Epithelial cell of esophagus (primary cell): ENCODE results near the gene HRH4.

ENCODE experiments used
- DNase-seq: peaks from one replicate; pipeline ENCODE4 v3.0.0; 2010; ENCODE audit warnings: low read depth
- H3K4me3 ChIP-seq: 2 replicates; pipeline ENCODE4 v1.5.1; 2011; ENCODE audit warnings: mild to moderate bottlenecking, low read length, control low read depth
- TF ChIP-seq, protein P1 (sequence below): IDR thresholded peaks from 2 replicates; pipeline ENCODE4 v1.5.1; 2011; ENCODE audit warnings: low read depth, mild to moderate bottlenecking, low read length, control low read depth, inconsistent platforms; ENCODE audit not compliant: insufficient read depth; ENCODE audit errors: missing control alignments

HRH4 gene, protein sequence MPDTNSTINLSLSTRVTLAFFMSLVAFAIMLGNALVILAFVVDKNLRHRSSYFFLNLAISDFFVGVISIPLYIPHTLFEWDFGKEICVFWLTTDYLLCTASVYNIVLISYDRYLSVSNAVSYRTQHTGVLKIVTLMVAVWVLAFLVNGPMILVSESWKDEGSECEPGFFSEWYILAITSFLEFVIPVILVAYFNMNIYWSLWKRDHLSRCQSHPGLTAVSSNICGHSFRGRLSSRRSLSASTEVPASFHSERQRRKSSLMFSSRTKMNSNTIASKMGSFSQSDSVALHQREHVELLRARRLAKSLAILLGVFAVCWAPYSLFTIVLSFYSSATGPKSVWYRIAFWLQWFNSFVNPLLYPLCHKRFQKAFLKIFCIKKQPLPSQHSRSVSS

GRCh38 chr18:24460388-24460787, at the start of gene HRH4:
TSS of gene HRH4 (plus strand) at chr18:24460637. CDS start at chr18:24460729, 92 bp downstream.
- TF ChIP-seq, protein P1, sequence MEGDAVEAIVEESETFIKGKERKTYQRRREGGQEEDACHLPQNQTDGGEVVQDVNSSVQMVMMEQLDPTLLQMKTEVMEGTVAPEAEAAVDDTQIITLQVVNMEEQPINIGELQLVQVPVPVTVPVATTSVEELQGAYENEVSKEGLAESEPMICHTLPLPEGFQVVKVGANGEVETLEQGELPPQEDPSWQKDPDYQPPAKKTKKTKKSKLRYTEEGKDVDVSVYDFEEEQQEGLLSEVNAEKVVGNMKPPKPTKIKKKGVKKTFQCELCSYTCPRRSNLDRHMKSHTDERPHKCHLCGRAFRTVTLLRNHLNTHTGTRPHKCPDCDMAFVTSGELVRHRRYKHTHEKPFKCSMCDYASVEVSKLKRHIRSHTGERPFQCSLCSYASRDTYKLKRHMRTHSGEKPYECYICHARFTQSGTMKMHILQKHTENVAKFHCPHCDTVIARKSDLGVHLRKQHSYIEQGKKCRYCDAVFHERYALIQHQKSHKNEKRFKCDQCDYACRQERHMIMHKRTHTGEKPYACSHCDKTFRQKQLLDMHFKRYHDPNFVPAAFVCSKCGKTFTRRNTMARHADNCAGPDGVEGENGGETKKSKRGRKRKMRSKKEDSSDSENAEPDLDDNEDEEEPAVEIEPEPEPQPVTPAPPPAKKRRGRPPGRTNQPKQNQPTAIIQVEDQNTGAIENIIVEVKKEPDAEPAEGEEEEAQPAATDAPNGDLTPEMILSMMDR = no peak
- no peak for DNase-seq
- H3K4me3 ChIP-seq = no peak within 1 kb of the TSS

GRCh38 chr18:24413148-24413547, 47.3 kb upstream of the HRH4 start:
- TF ChIP-seq, protein P1 = peak; percentile 63
- no peak overlapping the region for H3K4me3 ChIP-seq
- DNase-seq = peak; percentile 44

DNA sequence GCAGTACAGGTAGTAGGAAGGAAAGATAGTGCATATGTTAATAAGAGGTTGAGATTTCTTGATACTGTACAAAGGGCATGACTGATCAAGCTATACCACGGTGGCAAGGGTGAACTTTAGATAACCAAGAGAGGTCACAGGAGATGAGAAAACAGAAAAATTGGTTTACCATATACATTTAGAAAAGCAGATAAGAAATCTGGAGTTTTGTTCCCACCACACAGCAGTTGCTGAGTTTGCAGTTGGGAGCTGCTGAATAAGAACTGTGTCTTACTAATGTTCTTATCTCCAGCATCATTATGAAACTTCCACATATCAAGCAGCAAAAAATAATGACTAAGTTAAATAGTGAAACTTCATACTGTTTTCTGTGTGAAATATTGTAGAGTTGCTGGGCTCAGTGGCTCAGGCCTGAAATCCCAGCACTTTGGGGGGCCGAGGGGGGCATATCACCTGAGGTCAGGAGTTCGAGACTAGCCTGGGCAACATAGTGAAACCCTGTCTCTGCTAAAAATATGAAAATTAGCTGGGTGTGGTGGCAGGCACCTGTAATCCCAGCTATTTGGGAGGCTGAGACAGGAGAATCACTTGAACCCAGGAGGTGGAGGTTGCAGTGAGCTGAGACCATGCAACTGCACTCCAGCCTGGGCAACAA, 46.0 kb upstream of the HRH4 start:
- DNase-seq = no peak
- TF ChIP-seq, protein P1 = no peak
- no peak overlapping the region for H3K4me3 ChIP-seq

- DNase-seq = no peak
- TF ChIP-seq, protein P1 = no peak
These were observed 43.0 kb upstream of the HRH4 start for GRCh38 chr18:24417480-24417879.

GRCh38 chr18:24420551-24420950, 39.9 kb upstream of the HRH4 start:
- H3K4me3 ChIP-seq = no peak overlapping the region
- TF ChIP-seq, protein P1 = no peak
- peak; percentile 71 for DNase-seq

More at GRCh38 chr18:24417480-24417879, 43.0 kb upstream of the HRH4 start:
- no peak overlapping the region for H3K4me3 ChIP-seq

GRCh38 chr18:24421831-24422230, 38.6 kb upstream of the HRH4 start:
- no peak overlapping the region for H3K4me3 ChIP-seq
- TF ChIP-seq, protein P1 = no peak
- no peak for DNase-seq

DNA sequence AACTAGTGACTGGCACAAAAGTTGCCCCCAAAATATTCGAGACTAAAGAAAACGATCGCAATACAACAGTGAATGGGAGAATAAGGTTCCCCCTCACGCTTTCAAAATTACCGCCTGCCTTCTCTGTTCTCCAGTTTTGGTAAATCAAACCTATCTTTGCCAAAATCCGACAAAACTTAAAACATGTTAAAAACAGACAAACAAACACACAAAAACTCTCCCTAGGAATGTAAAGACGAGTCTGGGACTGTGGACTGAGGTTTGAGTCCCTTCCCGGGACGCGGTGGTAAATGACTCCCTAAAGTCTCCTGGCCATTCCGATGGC, 34.4 kb upstream of the HRH4 start:
- TF ChIP-seq, protein P1 = no peak
- DNase-seq = no peak
- H3K4me3 ChIP-seq = peak overlapping the region; percentile 69
